GM10266 (cell line): ENCODE data around the gene PTCD2.
"Not testable (repeated sequence)": the region's sequence is repeated elsewhere in the genome, so short reads cannot be mapped to it uniquely, and the experiment has no call there.

ENCODE experiments used
- DNase-seq: peaks from one replicate; pipeline ENCODE4 v3.0.0; 2012; ENCODE audit errors: extremely low spot score
- TF ChIP-seq, protein P1 (sequence below): IDR thresholded peaks from 2 replicates; pipeline ENCODE4 v1.5.1; 2012; ENCODE audit warnings: mild to moderate bottlenecking, low read depth; ENCODE audit not compliant: control insufficient read depth, insufficient read depth; ENCODE audit errors: missing control alignments

PTCD2 gene

DNA sequence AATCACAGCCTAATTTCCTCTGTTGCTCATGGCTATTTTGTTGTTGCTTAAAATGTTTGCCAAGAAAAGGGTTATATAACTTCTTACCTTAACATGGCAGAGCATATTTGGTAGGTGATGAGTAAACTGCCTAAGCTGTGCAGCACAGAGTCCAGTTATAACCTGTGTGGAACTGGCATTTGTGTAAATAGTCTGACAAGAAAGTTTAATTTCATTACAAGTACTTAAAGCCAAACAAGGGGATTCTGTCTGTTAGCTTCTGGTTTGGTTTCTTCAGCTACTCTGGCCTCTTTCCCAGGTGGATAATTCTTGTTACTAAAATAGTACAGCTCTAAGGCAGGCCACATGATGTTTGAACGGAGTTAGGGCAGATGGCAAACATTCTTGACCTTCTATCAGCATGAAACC is 72.2 kb downstream of the PTCD2 start:
- TF ChIP-seq, protein P1, sequence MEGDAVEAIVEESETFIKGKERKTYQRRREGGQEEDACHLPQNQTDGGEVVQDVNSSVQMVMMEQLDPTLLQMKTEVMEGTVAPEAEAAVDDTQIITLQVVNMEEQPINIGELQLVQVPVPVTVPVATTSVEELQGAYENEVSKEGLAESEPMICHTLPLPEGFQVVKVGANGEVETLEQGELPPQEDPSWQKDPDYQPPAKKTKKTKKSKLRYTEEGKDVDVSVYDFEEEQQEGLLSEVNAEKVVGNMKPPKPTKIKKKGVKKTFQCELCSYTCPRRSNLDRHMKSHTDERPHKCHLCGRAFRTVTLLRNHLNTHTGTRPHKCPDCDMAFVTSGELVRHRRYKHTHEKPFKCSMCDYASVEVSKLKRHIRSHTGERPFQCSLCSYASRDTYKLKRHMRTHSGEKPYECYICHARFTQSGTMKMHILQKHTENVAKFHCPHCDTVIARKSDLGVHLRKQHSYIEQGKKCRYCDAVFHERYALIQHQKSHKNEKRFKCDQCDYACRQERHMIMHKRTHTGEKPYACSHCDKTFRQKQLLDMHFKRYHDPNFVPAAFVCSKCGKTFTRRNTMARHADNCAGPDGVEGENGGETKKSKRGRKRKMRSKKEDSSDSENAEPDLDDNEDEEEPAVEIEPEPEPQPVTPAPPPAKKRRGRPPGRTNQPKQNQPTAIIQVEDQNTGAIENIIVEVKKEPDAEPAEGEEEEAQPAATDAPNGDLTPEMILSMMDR = no peak
- no peak for DNase-seq

- DNase-seq = no peak
- TF ChIP-seq, protein P1 = no peak
Measured at GRCh38 chr5:72393052-72393451, 72.9 kb downstream of the PTCD2 start.

DNA sequence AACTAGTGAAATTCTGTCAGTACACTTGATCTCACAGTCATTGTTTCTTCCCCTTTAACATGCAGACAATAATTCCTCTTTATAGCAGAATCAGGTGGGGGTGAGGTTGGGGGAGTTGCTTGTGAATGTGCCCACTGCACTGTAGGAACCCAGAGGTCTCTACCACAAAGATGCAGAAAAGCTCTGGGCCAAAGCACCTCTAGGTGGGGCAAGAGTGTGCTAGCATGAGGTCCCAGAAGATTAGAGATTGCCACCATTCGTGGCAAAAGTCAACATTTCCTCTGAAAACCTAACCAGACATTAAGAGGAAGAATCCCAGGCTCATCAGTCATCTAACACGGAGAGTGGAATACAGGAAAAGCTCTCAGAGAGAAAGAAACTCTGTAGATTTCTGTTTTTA is 74.5 kb downstream of the PTCD2 start:
- TF ChIP-seq, protein P1 = peak; percentile 61
- peak; percentile 52 for DNase-seq

DNA sequence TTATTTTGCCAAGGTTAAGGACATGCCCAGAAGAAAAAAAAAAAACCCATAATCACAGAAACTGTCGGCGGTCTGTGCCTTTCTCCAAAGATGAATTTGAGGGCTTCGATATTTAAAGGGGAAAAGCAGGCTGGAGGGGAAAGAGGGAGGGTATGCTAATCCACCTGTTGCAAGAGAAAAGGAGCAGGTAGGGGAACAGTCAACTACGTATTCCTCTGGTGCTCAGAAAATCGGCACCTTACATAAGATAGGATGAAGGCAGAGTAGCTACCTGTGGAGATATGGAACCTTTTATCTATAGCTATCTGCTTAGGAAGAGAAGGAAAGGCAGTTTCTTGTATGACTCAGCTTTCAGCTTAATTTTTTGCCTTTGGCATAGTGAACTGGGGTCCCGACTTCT is 77.7 kb downstream of the PTCD2 start:
- no peak for DNase-seq
- TF ChIP-seq, protein P1 = no peak

- TF ChIP-seq, protein P1 = no peak
- no peak for DNase-seq
Measured at GRCh38 chr5:72400950-72401349, 80.8 kb downstream of the PTCD2 start.

DNA sequence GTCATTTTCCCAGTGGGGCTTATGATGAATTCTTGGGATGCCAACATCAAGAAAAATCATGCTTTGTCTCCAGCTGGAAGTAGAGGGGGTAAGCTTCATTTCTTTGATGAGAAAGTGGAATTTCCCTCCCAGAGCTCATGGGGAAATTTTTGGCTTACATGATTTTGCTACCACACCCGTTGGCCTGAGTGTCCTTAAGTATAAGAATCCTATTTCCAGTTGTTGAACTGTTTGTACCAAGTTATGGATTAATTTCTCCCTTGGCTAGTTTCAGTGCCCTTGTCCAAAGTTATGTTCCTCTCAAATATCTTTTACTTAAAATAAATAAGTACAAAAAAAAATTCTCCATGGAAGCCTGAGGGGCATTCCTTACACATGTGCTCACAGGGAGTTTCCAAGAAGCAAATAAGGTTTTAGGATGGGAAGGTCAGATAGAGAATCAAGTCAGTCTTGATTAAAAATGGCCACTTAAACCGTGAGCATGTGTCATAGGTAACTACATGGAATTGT is 82.3 kb downstream of the PTCD2 start:
- DNase-seq = no peak
- TF ChIP-seq, protein P1 = no peak

GRCh38 chr5:72402959-72403628 is 82.9 kb downstream of the PTCD2 start:
- no peak for DNase-seq
- TF ChIP-seq, protein P1 = no peak

GRCh38 chr5:72404771-72405170 is 84.6 kb downstream of the PTCD2 start:
- not testable (repeated sequence) for DNase-seq
